K562 (cell line): ENCODE measurements around the gene PSMC3IP. TPM values are rescaled to one million over a fixed set of nuclear protein-coding genes. Genes with fewer than 3 reads are reported as not detected.

Source experiments
- ATF7 ChIP-seq: fragments of 450-650 bp; IDR thresholded peaks from 2 replicates; pipeline ENCODE4 v1.7.1; 2014; ENCODE audit warnings: mild to moderate bottlenecking, moderate library complexity
- CBX8 ChIP-seq: fragments of 200-600 bp; sonication (generic); IDR thresholded peaks from 2 replicates; pipeline ENCODE4 v1.6.1; 2012; ENCODE audit warnings: borderline replicate concordance, mixed run types, low read depth, mild to moderate bottlenecking, moderate library complexity, mixed read lengths, low read length, control low read depth, inconsistent platforms; ENCODE audit not compliant: poor library complexity, severe bottlenecking; ENCODE audit errors: extremely low read depth
- CGGBP1 ChIP-seq: fragments of 250-450 bp; sonication (Bioruptor Pico); IDR thresholded peaks from 2 replicates; pipeline ENCODE4 v1.9.0; 2021; ENCODE audit warnings: mild to moderate bottlenecking
- CREB1 ChIP-seq, 2 experiments: sonication (generic) in 1 of 2; formaldehyde crosslinking in 1 of 2; IDR thresholded peaks; 2 replicates each; pipeline versions ENCODE4 v1.6.1 to v1.8.0; 2012 to 2022; ENCODE audit warnings: inconsistent platforms in 1 of 2, mild to moderate bottlenecking in 1 of 2, missing genetic modification reagents in 1 of 2, moderate library complexity in 1 of 2
- E2F1 ChIP-seq: sonication (generic); formaldehyde crosslinking; IDR thresholded peaks from 2 replicates; pipeline ENCODE4 v1.8.1; 2023; ENCODE audit warnings: mild to moderate bottlenecking, missing genetic modification reagents, moderate library complexity
- FOSL1 ChIP-seq: fragments of 200-800 bp; sonication (Bioruptor generic); conservative IDR thresholded peaks from 2 replicates; pipeline ENCODE4 v1.6.1; 2016; ENCODE audit warnings: missing genetic modification characterization, missing compliant biosample characterization
- GATA2 ChIP-seq: sonication (generic); formaldehyde crosslinking; IDR thresholded peaks from 2 replicates; pipeline ENCODE4 v1.4.0; 2020; ENCODE audit warnings: mild to moderate bottlenecking, missing genetic modification reagents
- HDAC1 ChIP-seq, 2 experiments: fragments of 450-650 bp; IDR thresholded peaks; 2 replicates each; pipeline ENCODE4 v1.6.1; 2016 to 2017; ENCODE audit warnings: inconsistent platforms in 1 of 2, mild to moderate bottlenecking in 1 of 2, moderate library complexity in 1 of 2
- MAFG ChIP-seq: fragments of 450-650 bp; conservative IDR thresholded peaks from 2 replicates; pipeline ENCODE4 v1.6.1; 2016; ENCODE audit warnings: missing genetic modification characterization, missing compliant biosample characterization
- MECOM ChIP-seq: fragments of 250-450 bp; sonication (Bioruptor Pico); IDR thresholded peaks from 2 replicates; pipeline ENCODE4 v1.8.0; 2022; ENCODE audit warnings: inconsistent platforms
- MLLT1 ChIP-seq, 2 experiments: fragments of 450-650 bp; IDR thresholded peaks; 2 replicates each; pipeline ENCODE4 v1.6.1; 2016
- NFRKB ChIP-seq: fragments of 450-650 bp; IDR thresholded peaks from 2 replicates; pipeline ENCODE4 v1.6.1; 2016; ENCODE audit warnings: low read depth
- RBFOX2 ChIP-seq: fragments of 200-400 bp; formaldehyde crosslinking; IDR thresholded peaks from 2 replicates; pipeline ENCODE4 v1.6.1; 2017; ENCODE audit warnings: low read depth, mild to moderate bottlenecking, low read length, moderate library complexity
- RBM22 ChIP-seq: fragments of 200-400 bp; formaldehyde crosslinking; IDR thresholded peaks from 2 replicates; pipeline ENCODE4 v1.6.1; 2018; ENCODE audit warnings: low read length, low read depth; ENCODE audit not compliant: poor library complexity, severe bottlenecking
- SIX5 ChIP-seq, 2 experiments: IDR thresholded peaks; 2 replicates each; pipeline ENCODE4 v1.6.1; 2011; ENCODE audit warnings: low read length in 2 of 2, borderline replicate concordance in 1 of 2, low read depth in 1 of 2, mild to moderate bottlenecking in 1 of 2, moderate library complexity in 1 of 2; ENCODE audit not compliant: insufficient read depth in 1 of 2
- STAT5B ChIP-seq: fragments of 250-450 bp; sonication (Bioruptor Pico); IDR thresholded peaks from 2 replicates; pipeline ENCODE4 v1.8.0; 2021; ENCODE audit warnings: mild to moderate bottlenecking, inconsistent platforms
- TRIM25 ChIP-seq: fragments of 450-650 bp; IDR thresholded peaks from 2 replicates; pipeline ENCODE4 v1.7.0; 2016; ENCODE audit warnings: borderline replicate concordance
- ZFX ChIP-seq: sonication (generic); formaldehyde crosslinking; IDR thresholded peaks from 2 replicates; pipeline ENCODE4 v1.8.0; 2022; ENCODE audit warnings: mild to moderate bottlenecking, missing genetic modification reagents, moderate library complexity
- ZNF146 ChIP-seq: IDR thresholded peaks from one replicate; pipeline ENCODE4 v1.6.1; 2018; ENCODE audit warnings: missing compliant biosample characterization; ENCODE audit not compliant: unreplicated experiment
- ZNF232 ChIP-seq: sonication (generic); formaldehyde crosslinking; IDR thresholded peaks from 2 replicates; pipeline ENCODE4 v1.8.0; 2022; ENCODE audit warnings: mild to moderate bottlenecking, missing genetic modification reagents
- ZNF263 ChIP-seq: sonication (generic); formaldehyde crosslinking; IDR thresholded peaks from 2 replicates; pipeline ENCODE4 v1.8.0; 2022; ENCODE audit warnings: mild to moderate bottlenecking, missing genetic modification reagents, borderline replicate concordance
- polyA plus RNA-seq, 8 experiments: library from polyadenylated mRNA; depleted of rRNA in 4 of 8; stranded (reverse) in 5 of 8; unstranded in 3 of 8; fragments of >200 nt; fragmentation: Nextera tagmentation in 2 of 8; fragmentation: Illumina TruSeq in 1 of 8; extraction: Ambion mirVana in 2 of 8; extraction: Trizol in 1 of 8; gene quantifications; 2 replicates each; pipeline versions ENCODE4 v1.2.1 to v1.2.3, GENCODE V29; 2011 to 2014; ENCODE audit warnings: inconsistent platforms in 1 of 8, missing spikeins in 1 of 8
- total RNA-seq, 7 experiments: library from RNA; depleted of rRNA in 6 of 7; stranded (reverse); fragments of >200 nt in 6 of 7; fragmentation: Illumina TruSeq in 2 of 7; extraction: Trizol in 2 of 7; gene quantifications; 2 replicates each; pipeline versions ENCODE4 v1.2.1 to v1.2.3, GENCODE V29; 2011 to 2021; ENCODE audit warnings: low replicate concordance in 1 of 7
- TF ChIP-seq, protein P1 (sequence below): fragments of 450-650 bp; IDR thresholded peaks from 2 replicates; pipeline ENCODE4 v1.6.1; 2016; ENCODE audit warnings: low read depth, mild to moderate bottlenecking, moderate library complexity

The PSMC3IP gene
- total and polyA plus RNA-seq, 9 of the 15 experiments (the other 6 are each of a cell fraction or from before 2014, with no cell fraction given), result 13.8 to 65.6 (median 32.8) TPM

DNA sequence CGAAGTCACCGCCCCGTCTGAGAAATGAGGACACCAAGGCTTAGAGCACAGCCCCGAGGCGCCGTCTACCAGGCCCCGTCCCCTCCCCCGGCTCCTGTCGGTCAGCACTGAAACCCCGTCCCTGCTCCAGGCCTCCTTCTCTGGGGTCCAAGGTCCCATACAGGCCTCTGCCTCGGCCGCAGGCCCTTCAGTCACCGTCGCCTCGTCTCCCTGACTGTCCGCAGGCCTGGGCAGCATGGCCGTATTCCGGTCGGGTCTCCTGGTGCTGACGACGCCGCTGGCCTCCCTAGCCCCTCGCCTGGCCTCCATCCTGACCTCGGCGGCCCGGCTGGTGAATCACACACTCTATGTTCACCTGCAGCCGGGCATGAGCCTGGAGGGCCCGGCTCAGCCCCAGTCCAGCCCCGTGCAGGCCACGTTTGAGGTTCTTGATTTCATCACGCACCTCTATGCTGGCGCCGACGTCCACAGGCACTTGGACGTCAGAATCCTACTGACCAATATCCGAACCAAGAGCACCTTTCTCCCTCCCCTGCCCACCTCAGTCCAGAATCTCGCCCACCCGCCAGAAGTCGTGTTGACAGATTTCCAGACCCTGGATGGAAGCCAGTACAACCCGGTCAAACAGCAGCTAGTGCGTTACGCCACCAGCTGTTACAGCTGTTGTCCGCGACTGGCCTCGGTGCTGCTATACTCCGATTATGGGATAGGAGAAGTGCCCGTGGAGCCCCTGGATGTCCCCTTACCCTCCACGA is 15.0 kb downstream of the PSMC3IP start (continued):
- TF ChIP-seq TRIM25 (no peak), MAFG (tag) (no peak), ZNF146 (peak; percentile 17), MLLT1 (IDR thresholded peaks at IDR 0.05) (no peak), ZNF232 (CRISPR knock-in tag) (0 out of 2 replicates have a peak, but pooled peaks have one; percentile 49), GATA2 (no peak), MECOM (CRISPR knock-in tag) (no peak), E2F1 (no peak), RBFOX2 (peak; percentile 83), CREB1 (IDR thresholded peaks at IDR 0.05) (no peak), CREB1 (CRISPR knock-in tag; IDR thresholded peaks at IDR 0.05) (0 out of 2 replicates have a peak, but pooled peaks have one; percentile 38), NFRKB (no peak; the same call in 1 of the 2 replicates), CBX8 (no peak), STAT5B (CRISPR knock-in tag) (no peak), ZFX (CRISPR knock-in tag) (peak; percentile 64), SIX5 (IDR thresholded peaks at IDR 0.05; ENCODE audit: borderline replicate concordance in 1 of 2, insufficient read depth in 1 of 2, low read depth in 1 of 2, low read length in 2 of 2) (no peak), FOSL1 (tag) (no peak), CGGBP1 (CRISPR knock-in tag) (no peak), ZNF263 (no peak), RBM22 (no peak), ATF7 (no peak), HDAC1 (IDR thresholded peaks at IDR 0.05) (peak in 1 of 2 experiments; percentile 38; a peak in 1 of 4 replicates)
- TF ChIP-seq, protein P1, sequence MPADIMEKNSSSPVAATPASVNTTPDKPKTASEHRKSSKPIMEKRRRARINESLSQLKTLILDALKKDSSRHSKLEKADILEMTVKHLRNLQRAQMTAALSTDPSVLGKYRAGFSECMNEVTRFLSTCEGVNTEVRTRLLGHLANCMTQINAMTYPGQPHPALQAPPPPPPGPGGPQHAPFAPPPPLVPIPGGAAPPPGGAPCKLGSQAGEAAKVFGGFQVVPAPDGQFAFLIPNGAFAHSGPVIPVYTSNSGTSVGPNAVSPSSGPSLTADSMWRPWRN, result no peak
